H1 (cell line): ENCODE data around the gene ROR1. TPM values are rescaled to one million over a fixed set of nuclear protein-coding genes. Genes with fewer than 3 reads are reported as not detected.

Source experiments
- CTCF ChIP-seq, 3 experiments: IDR thresholded peaks; 1 replicate in 2 of 3; 2 replicates in 1 of 3; pipeline versions ENCODE4 v1.5.1 to v1.6.1; 2011; ENCODE audit warnings: low read length in 3 of 3, mild to moderate bottlenecking in 3 of 3, inconsistent platforms in 2 of 3, low read depth in 1 of 3, moderate library complexity in 1 of 3; ENCODE audit not compliant: insufficient read depth in 1 of 3; ENCODE audit errors: control extremely low read depth in 1 of 3
- SP4 ChIP-seq: IDR thresholded peaks from 2 replicates; pipeline ENCODE4 v1.6.1; 2012; ENCODE audit warnings: low read length, inconsistent platforms
- polyA plus RNA-seq, 7 experiments: library from polyadenylated mRNA; depleted of rRNA in 3 of 7; stranded (reverse) in 5 of 7; unstranded in 2 of 7; fragments of >200 nt in 5 of 7; fragments of 200-250 nt in 2 of 7; gene quantifications; 1 replicate in 5 of 7; 2 replicates in 1 of 7; 4 replicates in 1 of 7; pipeline versions ENCODE4 v1.2.1 to v1.2.3, GENCODE V29; 2011 to 2013; ENCODE audit warnings: missing spikeins in 2 of 7, mixed read lengths in 2 of 7
- total RNA-seq: library from RNA; stranded (reverse); fragmentation: NEBNext Ultra II Directional; extraction: Animal tissue kit (Norgen Biotek cat#: 25700); gene quantifications from 2 replicates; pipeline ENCODE4 v1.2.1, GENCODE V29; 2021

ROR1 gene
- total and polyA plus RNA-seq, 2 of the 8 experiments (the other 6 are each of a cell fraction or from before 2014, with no cell fraction given), result 33.6 to 73.6 TPM

GRCh38 chr1:64140596-64140995 is 366.8 kb downstream of the ROR1 start (continued):
- TF ChIP-seq CTCF (IDR thresholded peaks at IDR 0.05; ENCODE audit: control extremely low read depth in 1 of 3, insufficient read depth in 1 of 3, low read depth in 1 of 3, low read length in 3 of 3) (no peak), SP4 (no peak)
